ENCODE data around the gene SFMBT1. TPM values are rescaled to one million over a fixed set of nuclear protein-coding genes. Genes with fewer than 3 reads are reported as not detected.

SFMBT1 gene
- total RNA-seq, 5 donors from 2014 or later (not counting 1 experiment from before 2014, with no cell fraction given) = 30.3 to 42.7 (median 37.7) TPM

DNA sequence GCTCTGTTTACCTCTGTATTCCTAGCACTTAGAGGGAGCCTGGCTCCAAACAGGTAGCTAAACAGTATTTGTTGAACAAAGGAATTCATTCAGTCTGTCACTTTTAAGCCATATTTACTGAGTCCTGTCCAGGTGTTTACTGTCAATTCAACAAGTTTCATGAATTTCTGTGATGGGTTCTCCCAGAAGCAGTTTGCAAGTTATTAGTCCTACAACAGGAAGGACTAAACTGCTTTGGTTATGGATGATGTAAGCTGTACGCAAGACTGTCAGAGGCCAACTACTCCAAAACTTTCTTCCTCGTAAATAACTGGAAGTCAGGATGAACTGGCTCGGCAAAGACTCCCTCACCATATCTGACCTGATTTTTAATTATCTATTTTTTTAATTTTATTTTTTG, 173.6 kb downstream of the SFMBT1 start:
- ATAC-seq (replicated peaks in 1 of 4) (no peak), DNase-seq (no peak)
- no peaks in the 10 kb centered on the region for H3K9me3 ChIP-seq
- no CpG with 5 or more reads among the region's 3 CpGs for WGBS (ENCODE audit: insufficient coverage)
- H3K4me1 ChIP-seq (ENCODE audit: control insufficient read depth in 1 of 2, extremely low read depth in 1 of 2, insufficient read depth in 2 of 2, low read length in 2 of 2) = peaks cover 2 to 11% of the 10 kb centered on the region in 2 experiments
- H3K36me3 Mint-ChIP-seq = peaks cover 20% of the 10 kb centered on the region
- no peaks in the 10 kb centered on the region for H3K36me3 ChIP-seq (ENCODE audit: control insufficient read depth in 2 of 2, extremely low read depth in 1 of 2, insufficient read depth in 1 of 2, low read length in 1 of 2)
- H3K27ac ChIP-seq (ENCODE audit: low read length) = no peak overlapping the region
- H3K4me1 Mint-ChIP-seq = peaks cover 35 to 46% (median 42%) of the 10 kb centered on the region in 3 donors
- H3K27me3 ChIP-seq (replicated peaks in 1 of 2; ENCODE audit: control insufficient read depth in 2 of 2, extremely low read depth in 1 of 2, insufficient read depth in 2 of 2, low read length in 1 of 2) = no peaks in the 10 kb centered on the region
- H3K4me3 Mint-ChIP-seq = no peak overlapping the region
- POLR2A ChIA-PET = no interaction called here
- H3K27ac Mint-ChIP-seq = no peak overlapping the region
- H3K4me3 ChIP-seq (ENCODE audit: control insufficient read depth in 1 of 2, extremely low read depth in 1 of 2, low read length in 1 of 2) = no peak overlapping the region
- no peaks in the 10 kb centered on the region for H3K27me3 Mint-ChIP-seq
- CTCF ChIA-PET = no interaction called here
- H3K9me3 Mint-ChIP-seq = no peaks in the 10 kb centered on the region

- no peaks in the 10 kb centered on the region for H3K27me3 Mint-ChIP-seq
- DNase-seq = no peak
- Histone ChIP-seq H3K9me3 (no peaks in the 10 kb centered on the region), H3K36me3 (ENCODE audit: control insufficient read depth in 2 of 2, extremely low read depth in 1 of 2, insufficient read depth in 1 of 2, low read length in 1 of 2) (no peaks in the 10 kb centered on the region), H3K4me1 (ENCODE audit: control insufficient read depth in 1 of 2, extremely low read depth in 1 of 2, insufficient read depth in 2 of 2, low read length in 2 of 2) (peaks cover 2 to 11% of the 10 kb centered on the region in 2 experiments), H3K27ac (ENCODE audit: low read length) (no peak overlapping the region), H3K4me3 (ENCODE audit: control insufficient read depth in 1 of 2, extremely low read depth in 1 of 2, low read length in 1 of 2) (no peak overlapping the region), H3K27me3 (replicated peaks in 1 of 2; ENCODE audit: control insufficient read depth in 2 of 2, extremely low read depth in 1 of 2, insufficient read depth in 2 of 2, low read length in 1 of 2) (no peaks in the 10 kb centered on the region)
- ATAC-seq (replicated peaks in 1 of 4) = no peak
- peaks cover 20% of the 10 kb centered on the region for H3K36me3 Mint-ChIP-seq
- ChIA-PET CTCF (no interaction called here), POLR2A (no interaction called here)
- H3K27ac Mint-ChIP-seq = no peak overlapping the region
- H3K4me3 Mint-ChIP-seq = no peak overlapping the region
- peaks cover 35 to 46% (median 39%) of the 10 kb centered on the region in 3 donors for H3K4me1 Mint-ChIP-seq
- WGBS (ENCODE audit: insufficient coverage) = 87% methylated on average over 8 of the region's 9 CpGs
- no peaks in the 10 kb centered on the region for H3K9me3 Mint-ChIP-seq
Measured at GRCh38 chr3:52871761-52872160, 174.1 kb downstream of the SFMBT1 start.

- no peak overlapping the region for H3K4me3 ChIP-seq (ENCODE audit: control insufficient read depth in 1 of 2, extremely low read depth in 1 of 2, low read length in 1 of 2)
- no peaks in the 10 kb centered on the region for H3K27me3 ChIP-seq (replicated peaks in 1 of 2; ENCODE audit: control insufficient read depth in 2 of 2, extremely low read depth in 1 of 2, insufficient read depth in 2 of 2, low read length in 1 of 2)
- no peaks in the 10 kb centered on the region for H3K36me3 ChIP-seq (ENCODE audit: control insufficient read depth in 2 of 2, extremely low read depth in 1 of 2, insufficient read depth in 1 of 2, low read length in 1 of 2)
- H3K4me3 Mint-ChIP-seq = no peak overlapping the region
- H3K4me1 Mint-ChIP-seq = peaks cover 25 to 44% (median 27%) of the 10 kb centered on the region in 3 donors
- POLR2A ChIA-PET = no interaction called here
- H3K27me3 Mint-ChIP-seq = no peaks in the 10 kb centered on the region
- CTCF ChIA-PET = interaction anchor here in 1 of 2 donors (0.6 kb wide), 1 partner anchor 15 kb away, joined by 15 read pairs; no protein-coding TSS in a partner anchor
- H3K4me1 ChIP-seq (ENCODE audit: control insufficient read depth in 1 of 2, extremely low read depth in 1 of 2, insufficient read depth in 2 of 2, low read length in 2 of 2) = peaks cover 2 to 8% of the 10 kb centered on the region in 2 experiments
- H3K9me3 Mint-ChIP-seq = peaks cover 0 to 9% (median 8%) of the 10 kb centered on the region in 3 donors
- H3K27ac ChIP-seq (ENCODE audit: low read length) = no peak overlapping the region
- no peak overlapping the region for H3K27ac Mint-ChIP-seq
- peaks cover 33% of the 10 kb centered on the region for H3K36me3 Mint-ChIP-seq
- DNase-seq = no peak
- no peak for ATAC-seq (replicated peaks in 1 of 4)
- WGBS (ENCODE audit: insufficient coverage) = 96% methylated on average over 8 of the region's 10 CpGs
- H3K9me3 ChIP-seq = no peaks in the 10 kb centered on the region
Measured at GRCh38 chr3:52870471-52870870, 175.4 kb downstream of the SFMBT1 start.

DNA sequence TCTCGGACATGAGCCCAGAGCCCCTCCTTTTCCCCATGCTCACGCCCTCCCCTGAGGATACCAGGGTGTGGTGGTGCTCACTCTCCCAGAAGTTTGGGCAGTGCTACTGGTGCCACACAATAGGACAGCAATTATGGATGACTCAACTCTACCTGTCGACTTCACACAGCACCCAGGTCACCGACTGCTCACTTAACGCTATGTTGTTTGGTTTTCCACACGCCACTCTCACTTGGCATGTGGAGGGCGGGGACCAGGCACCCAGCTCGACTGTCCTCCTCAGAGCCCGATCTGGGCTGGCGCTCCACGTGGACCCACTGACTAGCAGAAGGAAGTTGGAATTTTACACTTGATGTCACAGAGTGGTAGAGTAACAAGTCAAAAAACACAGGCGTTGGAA, 179.4 kb downstream of the SFMBT1 start:
- no peaks in the 10 kb centered on the region for H3K27me3 ChIP-seq (replicated peaks in 1 of 2; ENCODE audit: control insufficient read depth in 2 of 2, extremely low read depth in 1 of 2, insufficient read depth in 2 of 2, low read length in 1 of 2)
- Mint-ChIP-seq H3K4me1 (peaks cover 2 to 26% (median 5%) of the 10 kb centered on the region in 3 donors), H3K4me3 (no peak overlapping the region), H3K27ac (no peak overlapping the region), H3K36me3 (peaks cover 55% of the 10 kb centered on the region), H3K9me3 (peaks cover 6 to 15% (median 9%) of the 10 kb centered on the region in 3 donors), H3K27me3 (no peaks in the 10 kb centered on the region)
- DNase-seq = no peak
- ChIA-PET CTCF (no interaction called here), POLR2A (no interaction called here)
- ATAC-seq (replicated peaks in 1 of 4) = no peak
- no peak overlapping the region for H3K27ac ChIP-seq (ENCODE audit: low read length)
- WGBS (ENCODE audit: insufficient coverage) = 98% methylated on average over 7 of the region's 12 CpGs
- H3K4me3 ChIP-seq (ENCODE audit: control insufficient read depth in 1 of 2, extremely low read depth in 1 of 2, low read length in 1 of 2) = no peak overlapping the region
- H3K9me3 ChIP-seq = no peaks in the 10 kb centered on the region
- peaks cover 0 to 6% of the 10 kb centered on the region in 2 donors for H3K36me3 ChIP-seq (ENCODE audit: control insufficient read depth in 2 of 2, extremely low read depth in 1 of 2, insufficient read depth in 1 of 2, low read length in 1 of 2)
- no peaks in the 10 kb centered on the region for H3K4me1 ChIP-seq (ENCODE audit: control insufficient read depth in 1 of 2, extremely low read depth in 1 of 2, insufficient read depth in 2 of 2, low read length in 2 of 2)

DNA sequence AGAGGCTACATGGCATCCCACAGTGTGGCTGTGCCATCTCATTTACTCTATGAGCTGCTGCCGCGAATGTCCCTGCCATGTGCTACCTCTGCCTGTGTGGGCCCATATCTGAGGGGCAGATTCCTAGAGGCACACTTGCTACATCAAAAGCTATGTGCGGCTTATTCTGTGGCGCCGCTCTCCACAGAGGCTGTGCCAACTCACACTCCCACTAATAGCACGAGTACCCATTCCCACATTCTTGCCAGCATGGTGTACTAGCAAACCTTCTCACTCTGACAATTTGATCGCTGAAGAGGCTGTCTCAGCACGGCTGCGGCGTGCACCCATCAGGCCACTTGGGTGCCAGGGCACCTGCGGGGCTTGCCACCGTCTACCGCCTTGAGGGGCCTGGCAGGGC, 179.9 kb downstream of the SFMBT1 start:
- H3K27me3 Mint-ChIP-seq = no peaks in the 10 kb centered on the region
- ChIA-PET CTCF (no interaction called here), POLR2A (no interaction called here)
- H3K27ac Mint-ChIP-seq = no peak overlapping the region
- WGBS (ENCODE audit: insufficient coverage) = 100% methylated on average over 12 of the region's 13 CpGs
- no peak for ATAC-seq (replicated peaks in 1 of 4)
- Histone ChIP-seq H3K4me1 (ENCODE audit: control insufficient read depth in 1 of 2, extremely low read depth in 1 of 2, insufficient read depth in 2 of 2, low read length in 2 of 2) (no peaks in the 10 kb centered on the region), H3K9me3 (no peaks in the 10 kb centered on the region), H3K27me3 (replicated peaks in 1 of 2; ENCODE audit: control insufficient read depth in 2 of 2, extremely low read depth in 1 of 2, insufficient read depth in 2 of 2, low read length in 1 of 2) (no peaks in the 10 kb centered on the region), H3K4me3 (ENCODE audit: control insufficient read depth in 1 of 2, extremely low read depth in 1 of 2, low read length in 1 of 2) (no peak overlapping the region), H3K36me3 (ENCODE audit: control insufficient read depth in 2 of 2, extremely low read depth in 1 of 2, insufficient read depth in 1 of 2, low read length in 1 of 2) (peaks cover 2 to 6% of the 10 kb centered on the region in 2 donors), H3K27ac (ENCODE audit: low read length) (no peak overlapping the region)
- DNase-seq = no peak
- peaks cover 55% of the 10 kb centered on the region for H3K36me3 Mint-ChIP-seq
- H3K4me1 Mint-ChIP-seq = peaks cover 2 to 25% (median 5%) of the 10 kb centered on the region in 3 donors
- H3K4me3 Mint-ChIP-seq = no peak overlapping the region
- H3K9me3 Mint-ChIP-seq = peaks cover 6 to 15% (median 9%) of the 10 kb centered on the region in 3 donors

DNA sequence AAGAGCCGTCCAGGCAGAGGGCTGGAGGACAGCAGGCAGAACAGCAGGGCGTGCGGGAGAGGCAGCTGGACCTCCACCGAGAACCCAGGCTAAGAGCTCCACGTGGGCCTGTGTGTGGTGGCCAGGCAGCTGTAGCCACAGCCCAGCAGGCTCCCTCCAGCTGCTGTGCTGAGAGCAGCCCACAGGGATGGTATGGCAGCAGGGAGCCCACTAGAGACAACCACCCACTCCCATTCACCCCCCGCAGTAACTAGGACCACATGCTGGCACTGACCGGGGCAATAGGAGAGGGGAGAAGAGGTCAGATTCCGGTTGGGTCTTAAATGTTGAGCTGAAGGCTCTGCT, 185.5 kb downstream of the SFMBT1 start:
- Histone ChIP-seq H3K4me1 (ENCODE audit: control insufficient read depth in 1 of 2, extremely low read depth in 1 of 2, insufficient read depth in 2 of 2, low read length in 2 of 2) (no peaks in the 10 kb centered on the region), H3K9me3 (no peaks in the 10 kb centered on the region), H3K36me3 (ENCODE audit: control insufficient read depth in 2 of 2, extremely low read depth in 1 of 2, insufficient read depth in 1 of 2, low read length in 1 of 2) (peaks cover 7 to 13% of the 10 kb centered on the region in 2 donors), H3K27ac (ENCODE audit: low read length) (no peak overlapping the region), H3K4me3 (ENCODE audit: control insufficient read depth in 1 of 2, extremely low read depth in 1 of 2, low read length in 1 of 2) (no peak overlapping the region), H3K27me3 (replicated peaks in 1 of 2; ENCODE audit: control insufficient read depth in 2 of 2, extremely low read depth in 1 of 2, insufficient read depth in 2 of 2, low read length in 1 of 2) (no peaks in the 10 kb centered on the region)
- H3K9me3 Mint-ChIP-seq = peaks cover 0 to 7% (median 6%) of the 10 kb centered on the region in 3 donors
- H3K27me3 Mint-ChIP-seq = no peaks in the 10 kb centered on the region
- POLR2A ChIA-PET = no interaction called here
- H3K4me3 Mint-ChIP-seq = no peak overlapping the region
- 93% methylated on average over 5 of the region's 8 CpGs for WGBS (ENCODE audit: insufficient coverage)
- H3K4me1 Mint-ChIP-seq = peaks cover 0 to 5% (median 3%) of the 10 kb centered on the region in 3 donors
- DNase-seq = no peak
- CTCF ChIA-PET = no interaction called here
- no peak for ATAC-seq (replicated peaks in 1 of 4)
- peaks cover 38% of the 10 kb centered on the region for H3K36me3 Mint-ChIP-seq
- no peak overlapping the region for H3K27ac Mint-ChIP-seq

Measured in T-cell (primary cell).